ENCODE measurements around the gene ATF5.

Gene ATF5

DNA sequence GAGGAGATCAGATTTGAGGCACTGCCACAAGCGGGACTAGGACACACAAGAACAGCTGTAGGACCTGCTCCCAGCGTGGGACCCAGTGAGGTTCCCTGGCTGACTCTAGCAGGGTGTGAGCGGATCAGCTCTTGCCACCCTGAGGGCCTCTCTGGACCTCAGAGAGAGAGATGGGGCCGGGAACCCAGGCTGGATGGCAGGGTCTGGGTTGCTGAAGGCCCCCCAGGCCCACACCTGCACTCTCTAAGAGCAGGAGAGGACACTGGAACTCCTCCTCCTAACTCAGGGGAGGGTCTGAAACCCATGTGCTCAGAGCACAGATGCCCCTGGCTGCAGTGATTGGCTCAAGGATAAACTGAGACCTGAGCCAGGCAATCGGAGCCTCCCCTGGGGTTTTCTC, 18.8 kb upstream of the ATF5 start:
- no peak overlapping the region for H3K27ac ChIP-seq
- TF ChIP-seq ZFX (IDR thresholded peaks at IDR 0.05): no peak
- TF ChIP-seq CTCF (conservative IDR thresholded peaks at IDR 0.05): no peak

- H3K27ac ChIP-seq: no peak overlapping the region
- TF ChIP-seq ZFX (IDR thresholded peaks at IDR 0.05) (no peak), CTCF (conservative IDR thresholded peaks at IDR 0.05) (no peak)
Measured at GRCh38 chr19:49911381-49912145, 17.4 kb upstream of the ATF5 start.

GRCh38 chr19:49912965-49913685, 15.9 kb upstream of the ATF5 start:
- H3K27ac ChIP-seq: no peak overlapping the region
- no peak for TF ChIP-seq ZFX (IDR thresholded peaks at IDR 0.05)
- TF ChIP-seq CTCF (conservative IDR thresholded peaks at IDR 0.05): no peak

- H3K27ac ChIP-seq: no peak overlapping the region
Measured at GRCh38 chr19:49913720-49914119, 15.3 kb upstream of the ATF5 start.

DNA sequence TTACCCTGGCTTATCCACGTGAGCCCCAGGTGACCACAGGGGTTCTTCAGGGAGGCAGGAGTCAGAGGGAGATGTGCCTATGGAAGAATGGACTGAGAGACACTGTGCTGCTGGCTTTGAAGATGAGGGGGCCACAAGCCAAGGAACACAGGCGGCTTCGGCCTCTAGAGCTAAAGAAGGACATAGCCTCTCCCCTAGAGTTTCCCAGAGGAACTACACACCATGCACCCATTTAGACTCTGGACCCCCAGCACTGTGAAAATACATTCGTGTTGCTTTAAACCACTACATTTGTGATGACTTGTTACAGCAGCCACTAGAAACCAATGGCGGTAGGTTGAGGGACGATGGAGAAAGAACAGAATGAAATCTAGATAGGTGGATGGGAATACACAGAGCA, 13.7 kb upstream of the ATF5 start:
- TF ChIP-seq CTCF (conservative IDR thresholded peaks at IDR 0.05): no peak
- no peak for TF ChIP-seq ZFX (IDR thresholded peaks at IDR 0.05)

More at GRCh38 chr19:49913720-49914119, 15.3 kb upstream of the ATF5 start:
- TF ChIP-seq ZFX (IDR thresholded peaks at IDR 0.05) (no peak), CTCF (conservative IDR thresholded peaks at IDR 0.05) (no peak)

DNA sequence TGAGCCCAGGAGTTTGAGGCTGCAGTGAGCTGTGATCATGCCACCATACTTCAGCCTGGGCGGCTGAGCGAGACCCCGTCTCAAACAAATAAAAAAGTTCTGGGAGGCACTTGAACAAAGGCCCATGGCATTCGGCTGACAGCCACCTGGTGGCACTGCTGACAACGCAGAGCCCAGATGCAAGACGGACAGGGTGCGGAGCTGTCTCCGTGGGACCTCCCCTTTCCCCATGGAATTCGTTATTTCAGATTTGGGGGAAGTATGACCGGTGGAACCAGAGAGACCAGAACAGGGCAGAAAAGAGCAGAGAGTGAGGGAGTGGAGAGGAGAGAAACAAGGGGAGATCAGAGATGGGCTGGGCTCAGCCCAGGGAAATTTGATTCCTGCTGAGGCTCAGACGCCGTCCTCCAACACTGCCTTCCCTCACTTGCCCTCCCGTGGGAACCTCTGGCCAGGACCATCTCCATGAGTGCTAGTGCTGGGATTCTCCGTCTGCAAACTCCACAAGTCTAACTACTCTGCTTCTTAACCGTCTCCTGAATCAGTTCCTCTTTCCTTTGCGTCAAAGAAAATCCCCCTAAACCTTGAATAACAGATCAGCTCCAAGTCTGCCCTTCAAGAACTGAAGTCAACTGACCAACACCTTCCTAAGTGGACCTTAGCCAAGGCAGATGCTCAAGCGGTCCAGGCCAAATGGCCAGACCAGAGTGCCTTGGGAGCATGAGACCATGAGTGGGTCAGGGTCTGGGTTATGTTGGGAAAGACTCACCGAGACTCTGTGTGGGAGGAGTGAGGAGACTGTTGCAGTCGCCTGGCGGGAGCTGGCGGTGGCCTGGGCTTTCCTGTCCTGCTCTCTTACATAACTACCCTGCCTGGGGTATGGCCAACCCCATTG, 11.9 kb upstream of the ATF5 start:
- H3K27ac ChIP-seq: no peak overlapping the region

More for the DNA sequence above, 13.7 kb upstream of the ATF5 start:
- no peak overlapping the region for H3K27ac ChIP-seq

More for the DNA sequence above, 11.9 kb upstream of the ATF5 start:
- TF ChIP-seq CTCF (conservative IDR thresholded peaks at IDR 0.05) (no peak), ZFX (IDR thresholded peaks at IDR 0.05) (no peak)
